Loucy (cell line): ENCODE measurements around the gene ARL5A.

ENCODE experiments used
- H2AFZ ChIP-seq: fragments of 200-600 bp; sonication (generic); 2 replicates; pipeline ENCODE4 v1.6.0; 2016; ENCODE audit warnings: antibody characterized with exemption, mild to moderate bottlenecking, low read length, moderate library complexity
- H3F3A ChIP-seq: fragments of 200-600 bp; 2 replicates; pipeline ENCODE4 v1.6.0; 2016; ENCODE audit warnings: antibody characterized with exemption, low read depth, mild to moderate bottlenecking
- H3K27me3 ChIP-seq: fragments of 200-600 bp; sonication (generic); 2 replicates; pipeline ENCODE4 v1.6.1; 2014; ENCODE audit warnings: low read length, mild to moderate bottlenecking; ENCODE audit not compliant: insufficient read depth, poor library complexity, severe bottlenecking
- H3K36me3 ChIP-seq: fragments of 200-600 bp; sonication (generic); 2 replicates; pipeline ENCODE4 v1.6.1; 2016; ENCODE audit warnings: low read length; ENCODE audit not compliant: insufficient read depth
- H3K4me1 ChIP-seq: fragments of 200-600 bp; sonication (generic); 2 replicates; pipeline ENCODE4 v1.5.1; 2014; ENCODE audit warnings: low read length, mild to moderate bottlenecking; ENCODE audit not compliant: insufficient read depth, poor library complexity, severe bottlenecking
- H3K4me2 ChIP-seq: fragments of 200-600 bp; sonication (generic); 2 replicates; pipeline ENCODE4 v1.6.0; 2014; ENCODE audit warnings: antibody characterized with exemption, low read length, low read depth, mild to moderate bottlenecking; ENCODE audit not compliant: poor library complexity, severe bottlenecking
- H3K4me3 ChIP-seq: fragments of 200-600 bp; sonication (generic); 2 replicates; pipeline ENCODE4 v1.5.1; 2014; ENCODE audit warnings: low read length, mild to moderate bottlenecking, mixed read lengths; ENCODE audit not compliant: poor library complexity, severe bottlenecking
- H3K79me2 ChIP-seq: fragments of 200-600 bp; sonication (generic); 2 replicates; pipeline ENCODE4 v1.6.1; 2014; ENCODE audit warnings: low read length; ENCODE audit not compliant: insufficient read depth
- H3K9ac ChIP-seq: fragments of 200-600 bp; sonication (generic); 2 replicates; pipeline ENCODE4 v1.6.0; 2014; ENCODE audit warnings: mild to moderate bottlenecking, low read depth, low read length, moderate library complexity; ENCODE audit not compliant: poor library complexity, severe bottlenecking
- H3K9me2 ChIP-seq: fragments of 200-600 bp; sonication (generic); replicated peaks from 2 replicates; pipeline ENCODE4 v1.6.1; 2016; ENCODE audit warnings: low read depth, low read length, mixed read lengths
- H3K9me3 ChIP-seq: fragments of 200-600 bp; sonication (generic); 2 replicates; pipeline ENCODE4 v1.6.1; 2014; ENCODE audit warnings: mild to moderate bottlenecking, antibody characterized with exemption, low read length, low read depth; ENCODE audit not compliant: insufficient read depth
- H4K20me1 ChIP-seq: fragments of 200-600 bp; sonication (generic); 2 replicates; pipeline ENCODE4 v1.6.0; 2014; ENCODE audit warnings: antibody characterized with exemption, low read length, mild to moderate bottlenecking; ENCODE audit not compliant: insufficient read depth, poor library complexity, severe bottlenecking
- EZH2phosphoT487 ChIP-seq: fragments of 200-600 bp; IDR thresholded peaks from 2 replicates; pipeline ENCODE4 v1.6.1; 2018; ENCODE audit warnings: antibody characterized with exemption, mild to moderate bottlenecking, moderate library complexity, borderline replicate concordance
- TF ChIP-seq, protein P1 (sequence below): fragments of 200-600 bp; sonication (generic); conservative IDR thresholded peaks from 2 replicates; pipeline ENCODE4 v1.5.1; 2014; ENCODE audit warnings: mild to moderate bottlenecking, antibody characterized with exemption, low read length

The ARL5A gene

DNA sequence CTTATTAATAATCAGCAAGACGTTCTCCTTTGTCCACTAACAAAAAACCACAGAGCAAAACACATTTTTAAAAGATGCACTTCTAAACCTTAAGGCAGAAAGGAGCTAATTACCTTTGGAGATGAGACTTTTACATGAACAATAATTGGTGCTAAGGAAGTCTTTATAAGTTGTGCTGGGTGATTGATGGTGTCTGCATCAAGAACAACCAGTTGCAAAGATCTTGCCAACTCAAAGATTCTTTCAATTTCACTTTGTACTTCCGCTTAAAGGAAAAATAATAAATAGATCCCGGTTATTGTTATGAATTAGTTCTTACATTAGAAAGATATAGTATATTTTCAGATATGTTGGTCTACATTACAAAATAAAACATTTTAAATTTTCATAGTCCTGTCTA is 26.9 kb upstream of the ARL5A start:
- H3K9ac ChIP-seq: no peak overlapping the region
- no peaks in the 10 kb centered on the region for H3F3A ChIP-seq
- no peak overlapping the region for H3K4me2 ChIP-seq
- no peaks in the 10 kb centered on the region for H3K79me2 ChIP-seq
- H3K4me1 ChIP-seq: no peaks in the 10 kb centered on the region
- H3K9me2 ChIP-seq: no peaks in the 10 kb centered on the region
- H4K20me1 ChIP-seq: no peaks in the 10 kb centered on the region
- H3K4me3 ChIP-seq: no peak overlapping the region
- H3K9me3 ChIP-seq: no peaks in the 10 kb centered on the region
- TF ChIP-seq EZH2phosphoT487: no peak
- TF ChIP-seq, protein P1, sequence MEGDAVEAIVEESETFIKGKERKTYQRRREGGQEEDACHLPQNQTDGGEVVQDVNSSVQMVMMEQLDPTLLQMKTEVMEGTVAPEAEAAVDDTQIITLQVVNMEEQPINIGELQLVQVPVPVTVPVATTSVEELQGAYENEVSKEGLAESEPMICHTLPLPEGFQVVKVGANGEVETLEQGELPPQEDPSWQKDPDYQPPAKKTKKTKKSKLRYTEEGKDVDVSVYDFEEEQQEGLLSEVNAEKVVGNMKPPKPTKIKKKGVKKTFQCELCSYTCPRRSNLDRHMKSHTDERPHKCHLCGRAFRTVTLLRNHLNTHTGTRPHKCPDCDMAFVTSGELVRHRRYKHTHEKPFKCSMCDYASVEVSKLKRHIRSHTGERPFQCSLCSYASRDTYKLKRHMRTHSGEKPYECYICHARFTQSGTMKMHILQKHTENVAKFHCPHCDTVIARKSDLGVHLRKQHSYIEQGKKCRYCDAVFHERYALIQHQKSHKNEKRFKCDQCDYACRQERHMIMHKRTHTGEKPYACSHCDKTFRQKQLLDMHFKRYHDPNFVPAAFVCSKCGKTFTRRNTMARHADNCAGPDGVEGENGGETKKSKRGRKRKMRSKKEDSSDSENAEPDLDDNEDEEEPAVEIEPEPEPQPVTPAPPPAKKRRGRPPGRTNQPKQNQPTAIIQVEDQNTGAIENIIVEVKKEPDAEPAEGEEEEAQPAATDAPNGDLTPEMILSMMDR: no peak
- no peaks in the 10 kb centered on the region for H3K27me3 ChIP-seq
- no peaks in the 10 kb centered on the region for H3K36me3 ChIP-seq
- H2AFZ ChIP-seq: no peak overlapping the region

DNA sequence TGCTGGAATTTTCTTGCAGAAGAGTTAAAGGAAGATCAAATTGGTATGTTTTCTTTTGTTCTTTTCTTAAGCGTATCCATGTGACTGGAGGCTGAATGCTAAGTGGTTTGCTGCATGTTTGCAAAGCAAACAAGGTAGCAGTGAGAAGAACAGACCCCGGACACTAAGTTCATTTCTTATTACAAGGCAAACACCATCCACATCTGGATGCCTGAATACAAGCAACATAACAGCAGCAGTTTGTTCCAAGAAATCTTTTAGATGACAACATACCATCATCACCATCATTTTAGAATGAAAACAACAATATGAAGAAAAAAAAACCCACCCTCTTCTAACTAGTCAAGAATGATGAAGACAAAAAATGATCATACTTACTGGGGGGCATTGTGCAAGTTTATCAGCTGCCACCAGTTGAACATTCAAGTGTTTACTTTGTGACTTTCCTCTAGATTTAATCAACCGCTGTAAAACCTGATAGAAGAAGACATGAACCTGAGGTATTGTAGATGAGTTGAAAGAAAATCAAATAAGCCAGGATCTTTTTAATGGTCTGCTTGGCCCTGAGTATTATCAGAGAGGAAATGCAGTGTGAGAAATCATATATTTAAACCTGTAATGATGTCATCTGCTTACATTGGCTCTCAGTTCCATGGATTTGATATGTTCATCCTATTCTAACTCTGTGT is 25.0 kb upstream of the ARL5A start:
- TF ChIP-seq, protein P1: no peak

DNA sequence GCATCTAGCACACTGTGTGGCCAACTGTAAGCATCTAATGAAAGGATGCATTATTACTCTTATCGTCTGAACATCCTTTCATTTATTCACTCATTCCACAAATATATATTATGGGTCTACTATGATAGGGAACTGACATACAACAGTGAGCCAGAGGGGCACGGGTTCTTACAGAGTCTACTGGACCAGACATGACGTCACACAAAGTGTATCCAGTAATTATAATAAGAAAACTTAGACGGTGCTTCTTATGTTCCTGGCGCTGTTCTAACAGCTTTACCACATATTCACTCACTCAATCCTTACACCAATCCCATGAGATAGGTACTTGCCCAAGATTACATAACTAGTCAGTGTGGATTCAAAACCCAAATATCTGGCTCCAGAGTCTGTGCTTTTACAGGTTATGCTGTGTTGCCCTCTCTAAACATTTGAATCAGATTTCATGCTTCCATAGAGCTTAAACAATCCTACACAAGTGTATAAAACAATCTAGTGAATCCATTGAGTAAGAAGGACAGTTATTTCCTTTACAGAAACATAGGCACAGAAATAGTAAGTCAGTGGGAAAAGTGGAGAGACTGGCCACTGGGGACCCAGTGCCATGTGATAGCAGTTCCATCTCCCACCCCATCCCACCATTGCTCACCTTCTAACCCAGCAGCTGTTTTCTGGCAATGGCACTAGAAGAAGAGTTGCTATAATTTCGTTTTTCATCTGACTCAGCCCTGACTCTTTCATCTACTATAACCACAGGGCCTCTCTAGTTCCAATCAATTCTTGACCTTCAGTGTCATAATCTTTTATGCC is 24.2 kb upstream of the ARL5A start:
- Histone ChIP-seq H3K27me3 (no peaks in the 10 kb centered on the region), H2AFZ (no peak overlapping the region), H3K79me2 (no peaks in the 10 kb centered on the region), H3K9me3 (no peaks in the 10 kb centered on the region), H4K20me1 (no peaks in the 10 kb centered on the region), H3K36me3 (no peaks in the 10 kb centered on the region), H3F3A (no peaks in the 10 kb centered on the region), H3K4me1 (no peaks in the 10 kb centered on the region), H3K4me3 (no peak overlapping the region), H3K4me2 (no peak overlapping the region), H3K9ac (no peak overlapping the region), H3K9me2 (no peaks in the 10 kb centered on the region)
- TF ChIP-seq, protein P1: no peak
- TF ChIP-seq EZH2phosphoT487: no peak

More for the DNA sequence above, 25.0 kb upstream of the ARL5A start:
- Histone ChIP-seq H3F3A (no peaks in the 10 kb centered on the region), H4K20me1 (no peaks in the 10 kb centered on the region), H3K4me3 (no peak overlapping the region), H3K9me2 (no peaks in the 10 kb centered on the region), H2AFZ (no peak overlapping the region), H3K27me3 (no peaks in the 10 kb centered on the region), H3K36me3 (no peaks in the 10 kb centered on the region), H3K9me3 (no peaks in the 10 kb centered on the region), H3K4me2 (no peak overlapping the region), H3K4me1 (no peaks in the 10 kb centered on the region), H3K79me2 (no peaks in the 10 kb centered on the region), H3K9ac (no peak overlapping the region)
